ENCODE results near the gene SAPCD2. TPM values are rescaled to one million over a fixed set of nuclear protein-coding genes. Genes with fewer than 3 reads are reported as not detected.

The SAPCD2 gene
- total RNA-seq, 1 experiment from 2014 or later, result 18.4 TPM

DNA sequence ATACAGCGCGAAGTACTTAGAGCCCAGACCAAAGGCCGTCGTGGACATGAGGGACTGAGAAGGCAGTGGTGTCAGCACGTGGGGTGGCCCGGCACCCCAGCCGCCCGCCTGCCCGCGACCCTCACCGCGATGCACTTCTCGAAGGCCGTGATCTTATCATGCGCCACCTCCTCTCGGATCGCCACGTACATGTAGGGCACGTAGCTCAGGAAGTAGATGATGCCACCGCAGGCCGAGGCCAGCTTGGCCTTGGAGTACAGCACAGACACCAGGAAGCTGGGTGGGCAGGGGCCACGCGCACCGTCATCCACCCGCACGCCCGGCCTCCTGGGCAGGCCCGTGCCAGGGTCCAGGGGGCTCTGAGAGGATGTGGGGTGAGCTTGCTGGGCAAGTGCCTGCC is 53.3 kb downstream of the SAPCD2 start:
- H3K27me3 ChIP-seq (ENCODE audit: control insufficient read depth, insufficient read depth, low read length), result no peaks in the 10 kb centered on the region
- intact Hi-C loops (cut with micrococcal nuclease; ENCODE audit: unreplicated experiment), result no loop called here
- ATAC-seq (no peak), DNase-seq (ENCODE audit: low read depth, low spot score) (no peak)
- H3K36me3 ChIP-seq (ENCODE audit: control insufficient read depth, insufficient read depth, low read length), result no peaks in the 10 kb centered on the region
- POLR2A ChIA-PET, result no interaction called here
- no peaks in the 10 kb centered on the region for H3K9me3 ChIP-seq (ENCODE audit: control insufficient read depth, insufficient read depth, low read depth, low read length)
- no TSS peak for BruUV-seq (replicated peaks)
- CTCF ChIA-PET, result no interaction called here
- in situ Hi-C loops (cut with HindIII; ENCODE audit: low pct_unique_long_range_greater_than_20kb, low sequenced_read_pairs), result no loop called here
- TF ChIP-seq, protein P1, sequence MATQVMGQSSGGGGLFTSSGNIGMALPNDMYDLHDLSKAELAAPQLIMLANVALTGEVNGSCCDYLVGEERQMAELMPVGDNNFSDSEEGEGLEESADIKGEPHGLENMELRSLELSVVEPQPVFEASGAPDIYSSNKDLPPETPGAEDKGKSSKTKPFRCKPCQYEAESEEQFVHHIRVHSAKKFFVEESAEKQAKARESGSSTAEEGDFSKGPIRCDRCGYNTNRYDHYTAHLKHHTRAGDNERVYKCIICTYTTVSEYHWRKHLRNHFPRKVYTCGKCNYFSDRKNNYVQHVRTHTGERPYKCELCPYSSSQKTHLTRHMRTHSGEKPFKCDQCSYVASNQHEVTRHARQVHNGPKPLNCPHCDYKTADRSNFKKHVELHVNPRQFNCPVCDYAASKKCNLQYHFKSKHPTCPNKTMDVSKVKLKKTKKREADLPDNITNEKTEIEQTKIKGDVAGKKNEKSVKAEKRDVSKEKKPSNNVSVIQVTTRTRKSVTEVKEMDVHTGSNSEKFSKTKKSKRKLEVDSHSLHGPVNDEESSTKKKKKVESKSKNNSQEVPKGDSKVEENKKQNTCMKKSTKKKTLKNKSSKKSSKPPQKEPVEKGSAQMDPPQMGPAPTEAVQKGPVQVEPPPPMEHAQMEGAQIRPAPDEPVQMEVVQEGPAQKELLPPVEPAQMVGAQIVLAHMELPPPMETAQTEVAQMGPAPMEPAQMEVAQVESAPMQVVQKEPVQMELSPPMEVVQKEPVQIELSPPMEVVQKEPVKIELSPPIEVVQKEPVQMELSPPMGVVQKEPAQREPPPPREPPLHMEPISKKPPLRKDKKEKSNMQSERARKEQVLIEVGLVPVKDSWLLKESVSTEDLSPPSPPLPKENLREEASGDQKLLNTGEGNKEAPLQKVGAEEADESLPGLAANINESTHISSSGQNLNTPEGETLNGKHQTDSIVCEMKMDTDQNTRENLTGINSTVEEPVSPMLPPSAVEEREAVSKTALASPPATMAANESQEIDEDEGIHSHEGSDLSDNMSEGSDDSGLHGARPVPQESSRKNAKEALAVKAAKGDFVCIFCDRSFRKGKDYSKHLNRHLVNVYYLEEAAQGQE (IDR thresholded peaks at IDR 0.05; ENCODE audit: insufficient read depth in 1 of 2, low read depth in 2 of 2, low read length in 1 of 2), result no peak
- TF ChIP-seq SIN3A (IDR thresholded peaks at IDR 0.05; ENCODE audit: borderline replicate concordance, insufficient read depth, low read depth, low read length), result no peak
- TF ChIP-seq, protein P2, sequence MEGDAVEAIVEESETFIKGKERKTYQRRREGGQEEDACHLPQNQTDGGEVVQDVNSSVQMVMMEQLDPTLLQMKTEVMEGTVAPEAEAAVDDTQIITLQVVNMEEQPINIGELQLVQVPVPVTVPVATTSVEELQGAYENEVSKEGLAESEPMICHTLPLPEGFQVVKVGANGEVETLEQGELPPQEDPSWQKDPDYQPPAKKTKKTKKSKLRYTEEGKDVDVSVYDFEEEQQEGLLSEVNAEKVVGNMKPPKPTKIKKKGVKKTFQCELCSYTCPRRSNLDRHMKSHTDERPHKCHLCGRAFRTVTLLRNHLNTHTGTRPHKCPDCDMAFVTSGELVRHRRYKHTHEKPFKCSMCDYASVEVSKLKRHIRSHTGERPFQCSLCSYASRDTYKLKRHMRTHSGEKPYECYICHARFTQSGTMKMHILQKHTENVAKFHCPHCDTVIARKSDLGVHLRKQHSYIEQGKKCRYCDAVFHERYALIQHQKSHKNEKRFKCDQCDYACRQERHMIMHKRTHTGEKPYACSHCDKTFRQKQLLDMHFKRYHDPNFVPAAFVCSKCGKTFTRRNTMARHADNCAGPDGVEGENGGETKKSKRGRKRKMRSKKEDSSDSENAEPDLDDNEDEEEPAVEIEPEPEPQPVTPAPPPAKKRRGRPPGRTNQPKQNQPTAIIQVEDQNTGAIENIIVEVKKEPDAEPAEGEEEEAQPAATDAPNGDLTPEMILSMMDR (IDR thresholded peaks at IDR 0.05), result no peak
- no peak for TF ChIP-seq POLR2AphosphoS5 (IDR thresholded peaks at IDR 0.05; ENCODE audit: low read depth, low read length)
- TF ChIP-seq TCF7L2 (IDR thresholded peaks at IDR 0.05; ENCODE audit: low read depth, low read length), result no peak
- H3K4me3 ChIP-seq (ENCODE audit: low read depth in 2 of 2, low read length in 2 of 2), result no peak overlapping the region
- H3K4me1 ChIP-seq (ENCODE audit: control insufficient read depth, insufficient read depth, low read length), result no peaks in the 10 kb centered on the region
- no peak overlapping the region for H3K27ac ChIP-seq (ENCODE audit: low read length)

DNA sequence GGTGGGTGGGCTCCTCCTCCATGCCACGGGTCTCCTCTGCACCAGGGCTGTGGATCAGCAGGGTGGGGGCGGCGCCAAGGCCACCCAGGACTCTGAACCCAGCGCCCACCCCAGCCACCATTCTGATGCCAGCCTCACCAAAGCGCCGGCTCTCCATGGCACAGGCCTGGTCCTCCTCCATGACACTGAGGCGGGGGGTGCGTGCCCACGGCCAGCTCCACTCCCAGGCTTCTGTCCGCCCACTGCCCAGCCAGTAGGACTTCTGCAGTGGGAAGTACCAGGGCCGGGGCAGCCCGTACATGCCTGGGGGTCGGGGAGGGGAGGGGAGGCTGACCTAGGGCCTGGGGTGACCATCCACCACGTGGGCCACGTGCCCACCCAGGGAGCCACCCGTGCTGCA is 53.9 kb downstream of the SAPCD2 start:
- POLR2A ChIA-PET, result no interaction called here
- CTCF ChIA-PET, result no interaction called here
- Histone ChIP-seq H3K27ac (ENCODE audit: low read length) (no peak overlapping the region), H3K9me3 (ENCODE audit: control insufficient read depth, insufficient read depth, low read depth, low read length) (no peaks in the 10 kb centered on the region), H3K27me3 (ENCODE audit: control insufficient read depth, insufficient read depth, low read length) (no peaks in the 10 kb centered on the region), H3K36me3 (ENCODE audit: control insufficient read depth, insufficient read depth, low read length) (no peaks in the 10 kb centered on the region), H3K4me1 (ENCODE audit: control insufficient read depth, insufficient read depth, low read length) (no peaks in the 10 kb centered on the region), H3K4me3 (ENCODE audit: low read depth in 2 of 2, low read length in 2 of 2) (no peak overlapping the region)
- no peak for DNase-seq (ENCODE audit: low read depth, low spot score)
- intact Hi-C loops (cut with micrococcal nuclease; ENCODE audit: unreplicated experiment) (no loop called here), in situ Hi-C loops (cut with HindIII; ENCODE audit: low pct_unique_long_range_greater_than_20kb, low sequenced_read_pairs) (no loop called here)
- no peak for ATAC-seq
- TF ChIP-seq SIN3A (IDR thresholded peaks at IDR 0.05; ENCODE audit: borderline replicate concordance, insufficient read depth, low read depth, low read length), result no peak
- TF ChIP-seq, protein P2 (IDR thresholded peaks at IDR 0.05), result no peak
- TF ChIP-seq, protein P1 (IDR thresholded peaks at IDR 0.05; ENCODE audit: insufficient read depth in 1 of 2, low read depth in 2 of 2, low read length in 1 of 2), result no peak
- TF ChIP-seq POLR2AphosphoS5 (IDR thresholded peaks at IDR 0.05; ENCODE audit: low read depth, low read length), result no peak
- TF ChIP-seq TCF7L2 (IDR thresholded peaks at IDR 0.05; ENCODE audit: low read depth, low read length), result no peak
- BruUV-seq (replicated peaks), result no TSS peak
